H9 (cell line): ENCODE measurements around the gene TNFRSF6B. TPM values are rescaled to one million over a fixed set of nuclear protein-coding genes. Genes with fewer than 3 reads are reported as not detected.

ENCODE experiments used
- DNase-seq: peaks from one replicate; pipeline ENCODE4 v3.0.0-alpha.2; 2017
- H2AFZ ChIP-seq: one replicate; pipeline ENCODE4 v1.6.1; 2013; ENCODE audit warnings: mild to moderate bottlenecking, low read length, control low read depth, moderate library complexity
- H2AK5ac ChIP-seq: 2 replicates; pipeline ENCODE4 v1.6.1; 2013; ENCODE audit warnings: low read length, control low read depth, mixed read lengths; ENCODE audit not compliant: insufficient read length
- H2BK120ac ChIP-seq: one replicate; pipeline ENCODE4 v1.6.1; 2013; ENCODE audit warnings: low read depth, mild to moderate bottlenecking, low read length, control low read depth, inconsistent platforms; ENCODE audit not compliant: poor library complexity, severe bottlenecking
- H2BK12ac ChIP-seq: 2 replicates; pipeline ENCODE4 v1.6.1; 2013; ENCODE audit warnings: low read length, control low read depth, mixed read lengths, low read depth; ENCODE audit not compliant: insufficient read length
- H2BK15ac ChIP-seq: 2 replicates; pipeline ENCODE4 v1.6.1; 2013; ENCODE audit warnings: low read depth, low read length, control low read depth
- H2BK20ac ChIP-seq: one replicate; pipeline ENCODE4 v1.6.1; 2013; ENCODE audit warnings: low read depth, mild to moderate bottlenecking, low read length, control low read depth, inconsistent platforms; ENCODE audit not compliant: poor library complexity, severe bottlenecking
- H2BK5ac ChIP-seq: 2 replicates; pipeline ENCODE4 v1.6.1; 2013; ENCODE audit warnings: low read length, control low read depth, mixed read lengths; ENCODE audit not compliant: insufficient read length
- H3K14ac ChIP-seq: 2 replicates; pipeline ENCODE4 v1.6.1; 2013; ENCODE audit warnings: low read length, control low read depth; ENCODE audit not compliant: insufficient read depth
- H3K18ac ChIP-seq: 2 replicates; pipeline ENCODE4 v1.6.1; 2013; ENCODE audit warnings: low read depth, mild to moderate bottlenecking, mixed read lengths, low read length, control low read depth; ENCODE audit not compliant: insufficient read length
- H3K23ac ChIP-seq: 2 replicates; pipeline ENCODE4 v1.6.1; 2013; ENCODE audit warnings: low read length, control low read depth, mixed read lengths, low read depth; ENCODE audit not compliant: insufficient read length
- H3K23me2 ChIP-seq: 2 replicates; pipeline ENCODE4 v1.6.1; 2013; ENCODE audit warnings: low read depth, mild to moderate bottlenecking, mixed read lengths, low read length, control low read depth; ENCODE audit not compliant: insufficient read length, poor library complexity, severe bottlenecking
- H3K27ac ChIP-seq: 2 replicates; pipeline ENCODE4 v1.5.1; 2013; ENCODE audit warnings: low read length, control low read depth, mixed read lengths, low read depth; ENCODE audit not compliant: insufficient read length
- H3K27me3 ChIP-seq: 2 replicates; pipeline ENCODE4 v1.6.1; 2013; ENCODE audit warnings: low read length, control low read depth, inconsistent platforms; ENCODE audit not compliant: insufficient read depth
- H3K4ac ChIP-seq: 2 replicates; pipeline ENCODE4 v1.6.1; 2013; ENCODE audit warnings: low read depth, mild to moderate bottlenecking, control low read depth, inconsistent platforms, low read length, moderate library complexity
- H3K4me1 ChIP-seq: 2 replicates; pipeline ENCODE4 v1.6.1; 2013; ENCODE audit warnings: low read length, control low read depth, inconsistent platforms; ENCODE audit not compliant: insufficient read depth
- H3K4me2 ChIP-seq: 2 replicates; pipeline ENCODE4 v1.6.1; 2013; ENCODE audit warnings: low read length, control low read depth, mixed read lengths; ENCODE audit not compliant: insufficient read length, insufficient read depth
- H3K56ac ChIP-seq: 2 replicates; pipeline ENCODE4 v1.6.1; 2013; ENCODE audit warnings: low read depth, mild to moderate bottlenecking, mixed read lengths, low read length, control low read depth; ENCODE audit not compliant: insufficient read length
- H3K79me1 ChIP-seq: 2 replicates; pipeline ENCODE4 v1.6.1; 2013; ENCODE audit warnings: low read depth, mild to moderate bottlenecking, moderate library complexity, low read length, control low read depth, inconsistent platforms; ENCODE audit not compliant: insufficient read depth, poor library complexity, severe bottlenecking
- H3K79me2 ChIP-seq: 2 replicates; pipeline ENCODE4 v1.6.1; 2013; ENCODE audit warnings: low read length, control low read depth, inconsistent platforms; ENCODE audit not compliant: insufficient read depth
- H3K9ac ChIP-seq: 2 replicates; pipeline ENCODE4 v1.6.1; 2013; ENCODE audit warnings: low read length, control low read depth, mixed read lengths; ENCODE audit not compliant: insufficient read length; ENCODE audit errors: extremely low read depth
- H3K9me3 ChIP-seq: one replicate; pipeline ENCODE4 v1.6.1; 2013; ENCODE audit warnings: low read depth, low read length, inconsistent platforms; ENCODE audit not compliant: control insufficient read depth
- H3T11ph ChIP-seq: one replicate; pipeline ENCODE4 v1.6.1; 2013; ENCODE audit warnings: mild to moderate bottlenecking, low read length, control low read depth, inconsistent platforms
- H4K20me1 ChIP-seq: one replicate; pipeline ENCODE4 v1.6.1; 2013; ENCODE audit not compliant: control insufficient read depth, insufficient read length, insufficient read depth
- H4K5ac ChIP-seq: 2 replicates; pipeline ENCODE4 v1.6.1; 2013; ENCODE audit warnings: low read depth, mild to moderate bottlenecking, mixed read lengths, low read length, control low read depth; ENCODE audit not compliant: insufficient read length
- H4K8ac ChIP-seq: replicated peaks from 2 replicates; pipeline ENCODE4 v1.6.1; 2013; ENCODE audit warnings: low read length, control low read depth, mixed read lengths, low read depth; ENCODE audit not compliant: insufficient read length
- H4K91ac ChIP-seq: 2 replicates; pipeline ENCODE4 v1.6.1; 2013; ENCODE audit warnings: low read depth, mild to moderate bottlenecking, moderate library complexity, mixed read lengths, low read length, control low read depth; ENCODE audit not compliant: insufficient read length
- H3K27ac Mint-ChIP-seq, 3 experiments: 2 replicates in 2 of 3; 3 replicates in 1 of 3; pipeline ENCODE4 v1.8.0; 2020 to 2021; ENCODE audit warnings: mixed read lengths in 3 of 3, mild to moderate bottlenecking in 1 of 3, moderate library complexity in 1 of 3
- H3K27me3 Mint-ChIP-seq: 2 replicates; pipeline ENCODE4 v1.8.0; 2021; ENCODE audit warnings: low read depth, mild to moderate bottlenecking, moderate library complexity, mixed read lengths
- H3K36me3 Mint-ChIP-seq, 3 experiments: 2 replicates in 2 of 3; 3 replicates in 1 of 3; pipeline ENCODE4 v1.8.0; 2020 to 2021; ENCODE audit warnings: low read depth in 3 of 3, mixed read lengths in 3 of 3; ENCODE audit not compliant: insufficient read depth in 1 of 3
- H3K4me1 Mint-ChIP-seq, 2 experiments: 2 replicates each; pipeline ENCODE4 v1.8.0; 2020; ENCODE audit warnings: mixed read lengths in 2 of 2
- H3K4me3 Mint-ChIP-seq, 2 experiments: 2 replicates in 1 of 2; 3 replicates in 1 of 2; pipeline ENCODE4 v1.8.0; 2020 to 2021; ENCODE audit warnings: mild to moderate bottlenecking in 2 of 2, mixed read lengths in 2 of 2, moderate library complexity in 1 of 2
- H3K9me3 Mint-ChIP-seq, 2 experiments: 2 replicates in 1 of 2; 3 replicates in 1 of 2; pipeline ENCODE4 v1.8.0; 2020; ENCODE audit warnings: mild to moderate bottlenecking in 2 of 2, mixed read lengths in 2 of 2, moderate library complexity in 1 of 2
- WGBS: extraction: QIAGEN DNeasy Blood & Tissue Kit; methylation state at CpG from one replicate; pipeline ENCODE4 v1.1.7; 2013; ENCODE audit warnings: missing lambda C conversion rate, low lambda C conversion rate, mixed read lengths; ENCODE audit not compliant: insufficient read length; ENCODE audit errors: extremely low coverage; 5-methylcytosine and 5-hydroxymethylcytosine counted together
- total RNA-seq: library from RNA; stranded (reverse); gene quantifications from 2 replicates; pipeline ENCODE4 v1.2.1, GENCODE V29; 2021
- TF ChIP-seq, protein P1 (sequence below): fragments of 200-600 bp; sonication (generic); conservative IDR thresholded peaks from 3 replicates; pipeline ENCODE4 v1.8.0; 2021; ENCODE audit warnings: antibody characterized with exemption, mild to moderate bottlenecking

Gene TNFRSF6B
- total RNA-seq, 1 experiment from 2014 or later = not detected

DNA sequence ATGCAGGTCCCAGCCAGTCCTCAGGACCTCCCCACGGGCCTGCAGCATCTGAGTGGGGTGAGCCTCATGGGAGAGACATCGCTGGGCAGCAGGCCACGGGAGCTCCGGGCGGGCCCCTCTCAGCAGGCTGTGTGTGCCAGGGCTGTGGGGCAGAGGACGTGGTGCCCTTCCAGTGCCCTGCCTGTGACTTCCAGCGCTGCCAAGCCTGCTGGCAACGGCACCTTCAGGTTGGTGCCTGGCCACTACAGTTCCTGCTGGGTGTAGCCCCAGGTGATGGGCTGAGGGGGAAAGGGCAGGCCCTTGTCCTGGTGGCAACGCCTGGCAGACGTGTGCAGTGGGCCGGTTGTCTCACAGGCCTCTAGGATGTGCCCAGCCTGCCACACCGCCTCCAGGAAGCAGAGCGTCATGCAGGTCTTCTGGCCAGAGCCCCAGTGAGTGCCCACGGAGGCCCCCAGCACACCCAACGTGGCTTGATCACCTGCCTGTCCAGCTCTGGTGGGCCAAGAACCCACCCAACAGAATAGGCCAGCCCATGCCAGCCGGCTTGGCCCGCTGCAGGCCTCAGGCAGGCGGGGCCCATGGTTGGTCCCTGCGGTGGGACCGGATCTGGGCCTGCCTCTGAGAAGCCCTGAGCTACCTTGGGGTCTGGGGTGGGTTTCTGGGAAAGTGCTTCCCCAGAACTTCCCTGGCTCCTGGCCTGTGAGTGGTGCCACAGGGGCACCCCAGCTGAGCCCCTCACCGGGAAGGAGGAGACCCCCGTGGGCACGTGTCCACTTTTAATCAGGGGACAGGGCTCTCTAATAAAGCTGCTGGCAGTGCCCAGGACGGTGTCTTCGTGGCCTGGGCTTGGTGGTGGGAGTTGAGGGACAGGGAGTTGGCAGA, 787 bp upstream of the TNFRSF6B start:
- no peaks in the 10 kb centered on the region for H3K79me1 ChIP-seq
- H2BK15ac ChIP-seq = no peak overlapping the region
- H3T11ph ChIP-seq = no peak overlapping the region
- peaks cover 6% of the 10 kb centered on the region for H3K27me3 Mint-ChIP-seq
- H3K4me3 Mint-ChIP-seq = peak overlapping the region in 1 of 2 experiments; percentile 35; a peak in 1 of 5 replicates
- no peak overlapping the region for H4K5ac ChIP-seq
- no peak overlapping the region for H3K27ac ChIP-seq
- peaks cover 4% of the 10 kb centered on the region for H3K23me2 ChIP-seq
- no peak overlapping the region for H4K8ac ChIP-seq
- TF ChIP-seq, protein P1, sequence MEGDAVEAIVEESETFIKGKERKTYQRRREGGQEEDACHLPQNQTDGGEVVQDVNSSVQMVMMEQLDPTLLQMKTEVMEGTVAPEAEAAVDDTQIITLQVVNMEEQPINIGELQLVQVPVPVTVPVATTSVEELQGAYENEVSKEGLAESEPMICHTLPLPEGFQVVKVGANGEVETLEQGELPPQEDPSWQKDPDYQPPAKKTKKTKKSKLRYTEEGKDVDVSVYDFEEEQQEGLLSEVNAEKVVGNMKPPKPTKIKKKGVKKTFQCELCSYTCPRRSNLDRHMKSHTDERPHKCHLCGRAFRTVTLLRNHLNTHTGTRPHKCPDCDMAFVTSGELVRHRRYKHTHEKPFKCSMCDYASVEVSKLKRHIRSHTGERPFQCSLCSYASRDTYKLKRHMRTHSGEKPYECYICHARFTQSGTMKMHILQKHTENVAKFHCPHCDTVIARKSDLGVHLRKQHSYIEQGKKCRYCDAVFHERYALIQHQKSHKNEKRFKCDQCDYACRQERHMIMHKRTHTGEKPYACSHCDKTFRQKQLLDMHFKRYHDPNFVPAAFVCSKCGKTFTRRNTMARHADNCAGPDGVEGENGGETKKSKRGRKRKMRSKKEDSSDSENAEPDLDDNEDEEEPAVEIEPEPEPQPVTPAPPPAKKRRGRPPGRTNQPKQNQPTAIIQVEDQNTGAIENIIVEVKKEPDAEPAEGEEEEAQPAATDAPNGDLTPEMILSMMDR = no peak
- H3K4me1 Mint-ChIP-seq = peaks cover 2 to 10% of the 10 kb centered on the region in 2 experiments
- WGBS = no CpG with 5 or more reads among the region's 25 CpGs
- H3K18ac ChIP-seq = no peak overlapping the region
- no peaks in the 10 kb centered on the region for H3K79me2 ChIP-seq
- H3K4ac ChIP-seq = no peak overlapping the region
- DNase-seq = no peak
- H3K4me1 ChIP-seq = no peaks in the 10 kb centered on the region
- H3K56ac ChIP-seq = no peak overlapping the region
- H3K9me3 Mint-ChIP-seq = peaks cover 3 to 5% of the 10 kb centered on the region in 2 experiments; a peak in 3 of 5 replicates
- no peaks in the 10 kb centered on the region for H3K27me3 ChIP-seq
- no peak overlapping the region for H4K91ac ChIP-seq
- peak overlapping the region in 2 of 3 experiments; percentile 61 to 82; a peak in 2 of 7 replicates for H3K27ac Mint-ChIP-seq
- H3K23ac ChIP-seq = no peak overlapping the region
- no peak overlapping the region for H3K9ac ChIP-seq
- no peak overlapping the region for H2BK5ac ChIP-seq
- H2BK12ac ChIP-seq = no peak overlapping the region
- no peak overlapping the region for H3K4me2 ChIP-seq
- no peak overlapping the region for H3K14ac ChIP-seq
- peaks cover 14 to 20% (median 17%) of the 10 kb centered on the region in 3 experiments; a peak in 6 of 7 replicates for H3K36me3 Mint-ChIP-seq
- no peaks in the 10 kb centered on the region for H4K20me1 ChIP-seq
- H2BK120ac ChIP-seq = no peak overlapping the region
- no peak overlapping the region for H2AFZ ChIP-seq
- H2BK20ac ChIP-seq = no peak overlapping the region
- H2AK5ac ChIP-seq = no peak overlapping the region
- H3K9me3 ChIP-seq = no peaks in the 10 kb centered on the region
